WERI-Rb-1 (cell line): ENCODE measurements around the gene FLNB.

Experiments
- DNase-seq: peaks from one replicate; pipeline ENCODE4 v3.0.0-alpha.2; 2020
- H3K27ac ChIP-seq: fragments of 250-450 bp; sonication (Bioruptor Pico); 2 replicates; pipeline ENCODE4 v1.5.1; 2020; ENCODE audit warnings: mild to moderate bottlenecking, moderate library complexity
- H3K27me3 ChIP-seq: fragments of 250-450 bp; sonication (Bioruptor Pico); 2 replicates; pipeline ENCODE4 v1.5.1; 2021; ENCODE audit warnings: mild to moderate bottlenecking, low read depth, moderate library complexity; ENCODE audit not compliant: insufficient read depth, severe bottlenecking
- H3K36me3 ChIP-seq: fragments of 250-450 bp; sonication (Bioruptor Pico); 2 replicates; pipeline ENCODE4 v1.5.1; 2020; ENCODE audit warnings: mild to moderate bottlenecking, moderate library complexity
- H3K4me3 ChIP-seq: 2 replicates; pipeline ENCODE4 v1.5.1; 2011; ENCODE audit warnings: low read depth, mild to moderate bottlenecking, control low read depth, low read length
- H3K9me3 ChIP-seq: fragments of 250-450 bp; sonication (Bioruptor Pico); 2 replicates; pipeline ENCODE4 v1.5.1; 2021; ENCODE audit warnings: mild to moderate bottlenecking, moderate library complexity; ENCODE audit not compliant: severe bottlenecking
- CTCF ChIP-seq: IDR thresholded peaks from 2 replicates; pipeline ENCODE4 v1.5.1; 2011; ENCODE audit warnings: low read depth, mild to moderate bottlenecking, control low read depth, inconsistent platforms, low read length

FLNB gene

GRCh38 chr3:58066842-58067241 is 58.6 kb downstream of the FLNB start:
- no peak overlapping the region for H3K4me3 ChIP-seq
- H3K27ac ChIP-seq: no peak overlapping the region
- no peaks in the 10 kb centered on the region for H3K36me3 ChIP-seq
- H3K27me3 ChIP-seq: no peaks in the 10 kb centered on the region
- DNase-seq: no peak
- H3K9me3 ChIP-seq: no peaks in the 10 kb centered on the region
- TF ChIP-seq CTCF: no peak

- Histone ChIP-seq H3K36me3 (no peaks in the 10 kb centered on the region), H3K4me3 (no peak overlapping the region), H3K27me3 (no peaks in the 10 kb centered on the region), H3K27ac (no peak overlapping the region), H3K9me3 (no peaks in the 10 kb centered on the region)
- TF ChIP-seq CTCF: no peak
- no peak for DNase-seq
Observed at GRCh38 chr3:58068122-58068809, 60.0 kb downstream of the FLNB start.

- DNase-seq: no peak
- Histone ChIP-seq H3K9me3 (no peaks in the 10 kb centered on the region), H3K4me3 (no peak overlapping the region), H3K36me3 (no peaks in the 10 kb centered on the region), H3K27ac (no peak overlapping the region), H3K27me3 (no peaks in the 10 kb centered on the region)
- TF ChIP-seq CTCF: no peak
Observed at GRCh38 chr3:58071480-58071971, 63.3 kb downstream of the FLNB start.

- Histone ChIP-seq H3K27ac (no peak overlapping the region), H3K27me3 (no peaks in the 10 kb centered on the region), H3K36me3 (peaks cover 2% of the 10 kb centered on the region), H3K9me3 (no peaks in the 10 kb centered on the region), H3K4me3 (no peak overlapping the region)
- no peak for DNase-seq
- no peak for TF ChIP-seq CTCF
Observed at GRCh38 chr3:58072052-58072762, 64.0 kb downstream of the FLNB start.

GRCh38 chr3:58072763-58073130 is 64.5 kb downstream of the FLNB start:
- Histone ChIP-seq H3K4me3 (no peak overlapping the region), H3K36me3 (peaks cover 6% of the 10 kb centered on the region), H3K27me3 (no peaks in the 10 kb centered on the region), H3K9me3 (no peaks in the 10 kb centered on the region), H3K27ac (no peak overlapping the region)
- no peak for TF ChIP-seq CTCF
- DNase-seq: no peak
